Right cardiac atrium (tissue), 5 donors: Measurements from ENCODE around the gene LDAH. TPM values are rescaled to one million over a fixed set of nuclear protein-coding genes. Genes with fewer than 3 reads are reported as not detected.

Source experiments
- ATAC-seq, 2 donors: fragments of 200-7000 bp; cut with Tn5 transposase; one replicate each; pipeline versions ENCODE4 v1.8.0 to v1.9.1; 2020; ENCODE audit warnings: moderate library complexity in 2 of 2, mild to moderate bottlenecking in 1 of 2
- DNase-seq, 3 donors: peaks; one replicate each; pipeline ENCODE4 v3.0.0-alpha.2; 2020
- H3K27ac ChIP-seq: one replicate; pipeline ENCODE4 v1.5.1; 2013; ENCODE audit warnings: mild to moderate bottlenecking, low read length, control low read depth, moderate library complexity
- H3K27me3 ChIP-seq: one replicate; pipeline ENCODE4 v1.6.1; 2013; ENCODE audit not compliant: control insufficient read depth, insufficient read depth
- H3K4me1 ChIP-seq: one replicate; pipeline ENCODE4 v1.6.1; 2013; ENCODE audit warnings: low read length; ENCODE audit not compliant: control insufficient read depth, insufficient read depth
- H3K4me3 ChIP-seq: one replicate; pipeline ENCODE4 v1.5.1; 2013; ENCODE audit warnings: low read length, control low read depth
- H3K9me3 ChIP-seq: one replicate; pipeline ENCODE4 v1.6.1; 2013; ENCODE audit warnings: low read length; ENCODE audit not compliant: control insufficient read depth
- WGBS: extraction: QIAGEN DNeasy Blood & Tissue Kit; methylation state at CpG from one replicate; pipeline ENCODE4 v1.1.7; 2013; 5-methylcytosine and 5-hydroxymethylcytosine counted together
- intact Hi-C, 4 donors: fragments of 100-400 bp; cut with DNase I; formaldehyde crosslinking; loops; one replicate each; pipeline versions ENCODE4 v1.11.0 to v1.14.0; 2022 to 2023
- polyA plus RNA-seq: library from polyadenylated mRNA; stranded (reverse); fragments of 200-250 nt; gene quantifications from one replicate; pipeline ENCODE4 v1.2.3, GENCODE V29; 2013
- total RNA-seq, 4 donors: library from RNA; stranded (reverse); fragmentation: NEBNext Ultra II Directional; extraction: Animal tissue kit (Norgen Biotek cat#: 25700); gene quantifications; one replicate each; pipeline ENCODE4 v1.2.1, GENCODE V29; 2021
- donor health status: healthy with polysubstance abuse.
- donor health status: DM: no; HTN: yes; CAD: no.
- donor health status: DM: no; HTN: no; CAD: no.
- donor health status: DM: no; HTN: yes; CAD: no; lungs with severe emphysema.
- donor health status: DM: yes; HTN: yes; CAD: no.

LDAH gene
- total and polyA plus RNA-seq, 5 donors: 4.6 to 10.8 (median 7.2) TPM

DNA sequence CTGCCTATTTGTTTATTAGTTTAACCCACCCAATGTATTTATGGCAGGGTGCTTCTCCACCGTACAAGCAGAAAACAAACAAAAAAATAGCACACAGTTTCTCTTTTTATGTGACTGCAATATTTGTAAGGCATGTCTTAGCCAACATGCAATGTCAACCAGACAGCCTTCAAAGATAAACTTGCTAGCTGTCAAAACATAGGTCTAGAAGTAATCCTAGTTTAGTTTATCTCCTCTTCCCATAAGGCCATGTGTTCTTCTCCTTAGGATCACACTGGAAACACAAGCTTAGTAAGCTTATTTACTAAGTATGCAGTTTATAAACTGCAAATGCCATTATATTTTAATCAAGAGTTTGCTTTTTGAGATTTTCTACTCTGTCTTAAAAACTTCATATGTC, 75.6 kb downstream of the LDAH start:
- 61% methylated on average over 1 of the region's 1 CpG for WGBS
- Histone ChIP-seq H3K4me1 (no peaks in the 10 kb centered on the region), H3K27ac (no peak overlapping the region), H3K27me3 (no peaks in the 10 kb centered on the region), H3K4me3 (no peak overlapping the region), H3K9me3 (no peaks in the 10 kb centered on the region)
- intact Hi-C loops: no loop called here
- no peak for DNase-seq
- ATAC-seq: no peak

DNA sequence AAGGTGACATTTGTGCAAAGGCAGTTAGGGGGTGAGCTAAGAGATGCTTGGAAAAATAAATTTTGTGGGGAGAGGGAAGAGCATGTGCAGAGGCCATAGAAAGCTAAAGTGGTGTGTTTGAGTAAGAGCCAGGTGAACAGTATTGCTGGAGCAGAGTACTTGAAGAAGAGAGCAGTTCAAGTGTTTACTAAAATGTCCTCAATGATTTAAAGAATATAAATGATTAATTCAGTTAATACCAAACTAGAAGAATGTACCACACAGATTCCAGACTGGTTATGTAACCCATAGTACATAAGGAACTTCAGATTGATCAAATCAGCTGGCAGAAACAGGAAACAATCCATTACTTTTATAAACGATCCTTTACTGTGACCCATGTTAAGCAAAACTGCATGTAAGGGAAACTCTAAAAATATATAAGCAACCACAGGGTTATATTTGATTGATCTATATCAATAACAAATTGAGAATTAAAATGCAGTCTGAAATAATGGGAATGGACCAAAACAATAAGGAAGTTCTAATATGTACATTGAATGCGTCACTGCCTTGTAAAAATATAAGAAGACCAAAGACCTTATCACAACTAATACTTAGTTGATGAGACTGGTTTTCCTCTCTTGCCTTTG, 76.9 kb downstream of the LDAH start:
- intact Hi-C loops: no loop called here
- H3K9me3 ChIP-seq: no peaks in the 10 kb centered on the region
- H3K4me3 ChIP-seq: no peak overlapping the region
- 41% methylated on average over 2 of the region's 2 CpGs for WGBS
- DNase-seq: no peak
- no peaks in the 10 kb centered on the region for H3K27me3 ChIP-seq
- H3K27ac ChIP-seq: no peak overlapping the region
- H3K4me1 ChIP-seq: no peaks in the 10 kb centered on the region
- no peak for ATAC-seq

DNA sequence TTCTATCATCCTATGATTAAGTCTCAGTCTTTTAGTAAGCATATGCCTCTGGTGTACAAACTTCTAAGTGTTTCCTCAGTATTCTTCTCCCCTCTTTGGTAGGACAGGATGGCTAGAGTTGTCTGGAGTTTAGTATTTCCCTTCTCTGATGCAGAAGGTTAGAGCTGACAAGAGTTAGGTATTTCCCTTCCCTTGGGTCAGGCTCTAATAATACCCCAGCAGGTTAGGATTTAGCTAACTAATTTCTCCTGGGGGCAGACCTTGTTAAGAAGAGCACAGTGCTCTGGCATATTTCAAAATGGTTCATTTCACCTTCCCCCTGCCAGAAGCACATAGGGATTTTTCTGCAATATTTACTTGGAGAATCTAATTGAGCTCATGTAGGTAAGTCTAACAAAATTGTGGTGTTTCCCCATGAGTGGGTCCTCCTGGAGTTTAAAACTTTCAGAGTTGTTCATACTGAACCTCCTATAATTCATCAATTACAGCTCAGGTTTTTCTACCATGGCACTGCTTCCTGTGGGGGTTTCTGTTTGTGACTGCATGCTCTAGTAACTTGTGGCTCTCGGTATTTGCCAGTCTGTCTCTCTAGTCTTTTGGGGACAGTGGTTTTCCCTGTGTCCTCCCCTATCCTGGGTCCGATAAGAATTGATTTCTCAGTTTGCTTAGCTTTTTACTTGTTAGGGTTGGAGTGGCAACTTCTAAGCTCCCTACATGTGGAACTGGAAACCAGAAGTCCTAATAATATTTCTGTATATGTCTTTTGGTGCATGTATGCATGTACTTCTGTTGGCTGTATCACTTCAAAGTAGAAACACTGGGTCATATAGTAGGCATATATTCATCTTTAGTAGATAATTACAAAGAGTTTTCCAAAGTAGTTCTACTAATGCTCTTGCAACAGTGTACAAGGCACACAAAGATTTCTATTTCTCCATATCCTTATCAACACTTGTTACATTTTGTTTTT, 78.2 kb downstream of the LDAH start:
- intact Hi-C loops: no loop called here
- Histone ChIP-seq H3K27ac (no peak overlapping the region), H3K9me3 (no peaks in the 10 kb centered on the region), H3K4me1 (no peaks in the 10 kb centered on the region), H3K4me3 (no peak overlapping the region), H3K27me3 (no peaks in the 10 kb centered on the region)
- DNase-seq (no peak), ATAC-seq (no peak)
- 91% methylated on average over 2 of the region's 2 CpGs for WGBS

DNA sequence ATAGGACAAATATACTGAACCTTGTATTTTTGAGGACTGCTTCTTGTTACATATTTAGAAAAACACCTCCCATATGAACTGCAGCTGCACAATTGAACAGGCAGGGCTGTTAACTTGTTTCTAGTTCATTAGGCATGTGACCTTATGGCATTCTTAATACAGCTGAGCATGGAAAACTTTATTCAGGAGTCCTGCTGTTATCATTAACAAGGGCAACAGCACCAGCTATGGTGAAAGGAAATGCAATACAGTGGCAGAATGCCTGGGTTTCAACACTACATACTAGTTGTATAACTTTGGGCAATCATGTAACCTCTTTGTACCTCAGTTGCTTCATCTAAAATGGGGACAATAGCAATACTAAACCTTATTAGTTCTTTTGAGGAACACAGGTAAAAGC, 84.1 kb downstream of the LDAH start:
- no peaks in the 10 kb centered on the region for H3K4me1 ChIP-seq
- H3K4me3 ChIP-seq: no peak overlapping the region
- H3K27ac ChIP-seq: no peak overlapping the region
- no peaks in the 10 kb centered on the region for H3K9me3 ChIP-seq
- no peak for DNase-seq
- intact Hi-C loops: no loop called here
- no peaks in the 10 kb centered on the region for H3K27me3 ChIP-seq
- ATAC-seq: no peak

DNA sequence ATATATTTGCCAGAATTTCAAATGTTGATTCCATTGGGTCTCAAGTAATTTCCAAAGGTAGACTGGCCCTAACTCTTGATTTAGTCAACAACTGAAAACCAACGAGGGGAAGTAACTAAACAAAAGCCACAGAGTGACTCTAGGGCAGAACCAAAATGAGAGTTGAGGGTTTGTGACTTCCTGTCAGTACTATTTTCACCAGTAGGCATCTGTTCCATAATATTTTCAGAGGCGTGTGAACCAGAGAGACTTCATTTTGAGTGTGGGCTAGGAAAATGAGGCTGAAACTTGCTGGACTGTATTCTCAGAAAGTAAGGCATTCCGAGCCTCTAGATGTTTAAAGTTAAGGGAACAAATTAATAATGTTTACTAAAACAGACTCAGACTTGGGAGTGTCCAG, 85.4 kb downstream of the LDAH start:
- ATAC-seq (no peak), DNase-seq (no peak)
- intact Hi-C loops: no loop called here
- Histone ChIP-seq H3K27me3 (no peaks in the 10 kb centered on the region), H3K27ac (no peak overlapping the region), H3K4me1 (no peaks in the 10 kb centered on the region), H3K4me3 (no peak overlapping the region), H3K9me3 (no peaks in the 10 kb centered on the region)
- 79% methylated on average over 3 of the region's 3 CpGs for WGBS

DNA sequence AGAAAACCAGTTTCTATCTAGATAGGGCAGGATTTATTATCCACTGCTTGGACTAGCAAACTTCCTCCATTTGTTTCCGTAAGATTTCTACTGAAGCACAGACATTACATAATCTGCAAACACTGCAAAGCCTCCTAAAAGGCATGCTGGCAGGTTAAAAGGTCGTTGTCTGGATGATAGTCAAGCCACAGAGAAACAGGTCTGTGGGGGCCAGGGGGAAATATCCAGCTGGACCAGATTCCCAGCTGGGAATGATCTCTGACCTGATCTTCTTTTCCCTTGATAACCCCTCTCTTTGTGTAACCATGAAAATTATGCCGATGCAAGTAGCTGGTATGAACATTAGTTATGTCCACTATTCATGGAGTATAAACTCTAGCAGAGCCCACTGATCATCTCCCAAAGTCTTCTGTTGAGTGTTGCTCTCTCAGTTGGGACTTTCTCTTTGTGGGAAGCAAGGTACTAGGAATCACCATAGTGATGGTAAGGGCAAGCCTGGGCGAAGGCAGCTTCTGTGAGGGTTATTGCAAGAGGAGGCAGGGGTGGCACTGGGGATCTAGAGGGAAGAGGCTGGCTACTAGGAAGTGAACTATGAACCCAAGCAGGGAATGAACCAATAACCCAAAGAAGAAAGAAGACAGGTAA, 94.7 kb downstream of the LDAH start:
- WGBS: 37% methylated on average over 4 of the region's 4 CpGs
- Histone ChIP-seq H3K27me3 (no peaks in the 10 kb centered on the region), H3K27ac (no peak overlapping the region), H3K9me3 (no peaks in the 10 kb centered on the region), H3K4me1 (no peaks in the 10 kb centered on the region), H3K4me3 (no peak overlapping the region)
- DNase-seq: no peak
- intact Hi-C loops: no loop called here
- ATAC-seq: peak; percentile 52 to 66

DNA sequence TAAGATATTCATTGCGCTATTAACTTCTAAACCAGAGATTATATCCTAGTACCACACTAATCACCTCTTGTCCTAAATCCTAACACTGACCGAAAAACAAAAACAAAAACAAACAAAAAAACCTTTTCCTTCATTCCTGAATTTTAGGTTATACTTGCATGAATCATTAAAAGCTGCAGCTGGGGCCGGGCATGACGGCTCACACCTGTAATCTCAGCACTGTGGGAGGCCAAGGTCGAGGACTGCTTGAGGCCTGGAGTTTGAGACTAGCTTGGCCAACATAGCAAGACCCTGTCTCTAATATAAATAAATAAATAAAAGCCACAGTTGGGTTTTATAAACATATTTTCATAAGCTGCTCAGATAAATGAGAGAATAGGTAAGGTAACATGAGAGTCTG, 96.0 kb downstream of the LDAH start:
- H3K9me3 ChIP-seq: no peaks in the 10 kb centered on the region
- H3K27me3 ChIP-seq: no peaks in the 10 kb centered on the region
- DNase-seq (no peak), ATAC-seq (no peak)
- H3K27ac ChIP-seq: no peak overlapping the region
- no peak overlapping the region for H3K4me3 ChIP-seq
- H3K4me1 ChIP-seq: no peaks in the 10 kb centered on the region
- intact Hi-C loops: no loop called here
- WGBS: 98% methylated on average over 5 of the region's 5 CpGs

DNA sequence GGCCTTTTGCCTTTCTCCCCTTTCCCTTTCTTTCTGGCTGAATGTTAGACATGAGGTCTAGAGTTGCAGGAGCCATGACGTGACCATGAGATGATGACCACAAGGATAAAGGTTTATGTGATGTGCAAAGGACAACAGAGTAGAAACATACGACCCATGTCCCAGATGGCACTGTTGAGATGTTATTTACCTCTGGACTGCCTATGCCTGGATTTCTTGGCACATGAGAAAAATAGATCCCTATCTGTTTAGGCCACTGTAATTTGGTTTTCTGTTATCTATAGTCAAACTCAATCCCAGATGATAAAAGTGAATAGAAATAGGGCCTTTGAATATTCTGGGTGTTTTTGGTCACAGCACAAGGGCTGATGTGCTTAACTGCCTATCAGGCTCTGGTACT, 97.1 kb downstream of the LDAH start:
- no peak overlapping the region for H3K27ac ChIP-seq
- intact Hi-C loops: no loop called here
- 93% methylated on average over 2 of the region's 2 CpGs for WGBS

DNA sequence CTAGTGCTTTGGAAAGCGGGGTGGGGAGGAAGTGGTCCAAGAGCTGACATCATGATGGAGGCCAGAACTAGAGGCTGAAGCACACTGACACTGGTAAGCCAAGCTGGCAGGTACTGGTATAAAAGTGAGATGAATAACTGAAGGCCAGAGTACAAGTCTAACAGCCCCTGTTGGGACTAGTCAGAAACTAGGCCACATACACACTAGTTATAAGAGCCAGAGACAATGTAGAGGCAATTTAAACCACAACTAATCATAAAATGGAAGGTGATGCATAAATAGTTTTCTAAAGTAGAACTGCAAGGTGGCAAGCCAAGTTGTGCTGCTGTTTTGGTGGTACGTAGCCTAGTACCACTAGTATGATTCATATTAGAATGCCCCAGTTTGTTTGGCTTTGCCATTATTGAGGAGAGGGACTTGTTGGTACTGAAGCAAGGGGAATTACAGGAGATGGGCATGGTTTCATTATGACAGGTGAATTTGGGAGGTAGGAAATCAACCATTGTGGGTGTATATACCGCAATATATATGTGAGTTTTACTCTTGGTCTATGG, 98.3 kb downstream of the LDAH start:
- intact Hi-C loops: no loop called here

More for the DNA sequence above, 97.1 kb downstream of the LDAH start:
- Histone ChIP-seq H3K4me1 (no peaks in the 10 kb centered on the region), H3K9me3 (no peaks in the 10 kb centered on the region), H3K27me3 (no peaks in the 10 kb centered on the region), H3K4me3 (no peak overlapping the region)
- ATAC-seq: no peak
- no peak for DNase-seq

DNA sequence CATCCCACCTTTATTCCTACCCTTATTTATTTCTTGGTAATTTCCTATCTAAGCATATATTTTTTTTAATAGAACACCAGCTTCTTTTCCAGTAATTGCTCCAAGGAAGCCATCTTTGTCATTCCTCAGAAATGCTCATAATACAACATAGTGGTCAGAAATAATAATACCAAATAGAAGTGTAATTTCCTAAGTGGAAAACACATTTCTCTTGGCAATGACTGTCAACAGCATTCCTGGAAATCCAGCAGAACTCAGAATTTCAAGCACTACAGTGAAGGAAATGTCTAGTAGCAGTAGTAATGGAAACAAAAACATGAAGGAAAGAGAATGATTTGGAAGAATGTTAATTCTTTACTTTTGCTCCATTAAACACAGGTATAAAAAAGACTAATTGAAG, 99.4 kb downstream of the LDAH start:
- H3K9me3 ChIP-seq: no peaks in the 10 kb centered on the region
- no peaks in the 10 kb centered on the region for H3K27me3 ChIP-seq
- intact Hi-C loops: no loop called here
- no peaks in the 10 kb centered on the region for H3K4me1 ChIP-seq
- H3K27ac ChIP-seq: no peak overlapping the region
- ATAC-seq (no peak), DNase-seq (no peak)
- no peak overlapping the region for H3K4me3 ChIP-seq

More for the DNA sequence above, 98.3 kb downstream of the LDAH start:
- ATAC-seq (no peak), DNase-seq (no peak)
- H3K4me3 ChIP-seq: no peak overlapping the region
- no peaks in the 10 kb centered on the region for H3K27me3 ChIP-seq
- H3K9me3 ChIP-seq: no peaks in the 10 kb centered on the region
- 97% methylated on average over 3 of the region's 3 CpGs for WGBS
- no peaks in the 10 kb centered on the region for H3K4me1 ChIP-seq
- H3K27ac ChIP-seq: no peak overlapping the region
